ENCODE results near the gene PCP2. TPM values are rescaled to one million over a fixed set of nuclear protein-coding genes. Genes with fewer than 3 reads are reported as not detected.

Gene PCP2
- total RNA-seq, 1 experiment from 2014 or later = not detected

DNA sequence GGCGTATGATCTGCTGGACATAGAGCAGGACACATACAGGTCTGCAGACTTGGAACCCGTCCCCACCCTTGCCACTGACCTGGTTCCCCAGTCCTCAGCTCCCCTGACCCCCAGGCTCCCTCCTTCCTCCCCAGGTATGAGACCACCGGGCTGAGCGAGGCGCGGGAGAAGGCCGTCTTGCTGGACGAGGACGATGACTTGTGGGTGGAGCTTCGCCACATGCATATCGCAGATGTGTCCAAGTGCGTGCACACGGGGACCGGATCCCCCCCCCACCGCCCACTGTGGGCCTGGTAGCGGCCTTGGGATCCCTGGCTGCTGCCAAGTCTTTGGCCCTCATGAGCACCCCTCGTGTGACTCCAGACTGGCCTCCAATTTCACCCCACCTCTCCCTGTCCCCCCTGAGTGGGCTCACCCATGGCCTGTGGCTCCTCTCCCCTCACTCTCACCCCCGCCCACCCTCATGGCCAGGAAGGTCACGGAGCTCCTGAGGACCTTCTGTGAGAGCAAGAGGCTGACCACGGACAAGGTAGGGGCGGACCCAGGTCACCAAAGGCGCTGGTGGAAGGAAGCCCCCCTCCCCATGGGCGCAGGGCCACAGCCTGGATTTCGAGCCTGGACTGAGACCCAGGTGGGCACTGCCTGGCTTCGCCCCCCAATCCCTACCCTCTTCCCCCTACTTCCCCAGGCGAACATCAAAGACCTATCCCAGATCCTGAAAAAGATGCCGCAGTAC, 8.9 kb upstream of the PCP2 start:
- TF ChIP-seq, protein P1, sequence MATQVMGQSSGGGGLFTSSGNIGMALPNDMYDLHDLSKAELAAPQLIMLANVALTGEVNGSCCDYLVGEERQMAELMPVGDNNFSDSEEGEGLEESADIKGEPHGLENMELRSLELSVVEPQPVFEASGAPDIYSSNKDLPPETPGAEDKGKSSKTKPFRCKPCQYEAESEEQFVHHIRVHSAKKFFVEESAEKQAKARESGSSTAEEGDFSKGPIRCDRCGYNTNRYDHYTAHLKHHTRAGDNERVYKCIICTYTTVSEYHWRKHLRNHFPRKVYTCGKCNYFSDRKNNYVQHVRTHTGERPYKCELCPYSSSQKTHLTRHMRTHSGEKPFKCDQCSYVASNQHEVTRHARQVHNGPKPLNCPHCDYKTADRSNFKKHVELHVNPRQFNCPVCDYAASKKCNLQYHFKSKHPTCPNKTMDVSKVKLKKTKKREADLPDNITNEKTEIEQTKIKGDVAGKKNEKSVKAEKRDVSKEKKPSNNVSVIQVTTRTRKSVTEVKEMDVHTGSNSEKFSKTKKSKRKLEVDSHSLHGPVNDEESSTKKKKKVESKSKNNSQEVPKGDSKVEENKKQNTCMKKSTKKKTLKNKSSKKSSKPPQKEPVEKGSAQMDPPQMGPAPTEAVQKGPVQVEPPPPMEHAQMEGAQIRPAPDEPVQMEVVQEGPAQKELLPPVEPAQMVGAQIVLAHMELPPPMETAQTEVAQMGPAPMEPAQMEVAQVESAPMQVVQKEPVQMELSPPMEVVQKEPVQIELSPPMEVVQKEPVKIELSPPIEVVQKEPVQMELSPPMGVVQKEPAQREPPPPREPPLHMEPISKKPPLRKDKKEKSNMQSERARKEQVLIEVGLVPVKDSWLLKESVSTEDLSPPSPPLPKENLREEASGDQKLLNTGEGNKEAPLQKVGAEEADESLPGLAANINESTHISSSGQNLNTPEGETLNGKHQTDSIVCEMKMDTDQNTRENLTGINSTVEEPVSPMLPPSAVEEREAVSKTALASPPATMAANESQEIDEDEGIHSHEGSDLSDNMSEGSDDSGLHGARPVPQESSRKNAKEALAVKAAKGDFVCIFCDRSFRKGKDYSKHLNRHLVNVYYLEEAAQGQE (IDR thresholded peaks at IDR 0.05; ENCODE audit: insufficient read depth in 1 of 2, low read depth in 2 of 2, low read length in 1 of 2) = no peak
- TF ChIP-seq TCF7L2 (IDR thresholded peaks at IDR 0.05; ENCODE audit: low read depth, low read length) (no peak), POLR2AphosphoS5 (IDR thresholded peaks at IDR 0.05; ENCODE audit: low read depth, low read length) (no peak), SIN3A (IDR thresholded peaks at IDR 0.05; ENCODE audit: borderline replicate concordance, insufficient read depth, low read depth, low read length) (no peak)
- TF ChIP-seq, protein P2, sequence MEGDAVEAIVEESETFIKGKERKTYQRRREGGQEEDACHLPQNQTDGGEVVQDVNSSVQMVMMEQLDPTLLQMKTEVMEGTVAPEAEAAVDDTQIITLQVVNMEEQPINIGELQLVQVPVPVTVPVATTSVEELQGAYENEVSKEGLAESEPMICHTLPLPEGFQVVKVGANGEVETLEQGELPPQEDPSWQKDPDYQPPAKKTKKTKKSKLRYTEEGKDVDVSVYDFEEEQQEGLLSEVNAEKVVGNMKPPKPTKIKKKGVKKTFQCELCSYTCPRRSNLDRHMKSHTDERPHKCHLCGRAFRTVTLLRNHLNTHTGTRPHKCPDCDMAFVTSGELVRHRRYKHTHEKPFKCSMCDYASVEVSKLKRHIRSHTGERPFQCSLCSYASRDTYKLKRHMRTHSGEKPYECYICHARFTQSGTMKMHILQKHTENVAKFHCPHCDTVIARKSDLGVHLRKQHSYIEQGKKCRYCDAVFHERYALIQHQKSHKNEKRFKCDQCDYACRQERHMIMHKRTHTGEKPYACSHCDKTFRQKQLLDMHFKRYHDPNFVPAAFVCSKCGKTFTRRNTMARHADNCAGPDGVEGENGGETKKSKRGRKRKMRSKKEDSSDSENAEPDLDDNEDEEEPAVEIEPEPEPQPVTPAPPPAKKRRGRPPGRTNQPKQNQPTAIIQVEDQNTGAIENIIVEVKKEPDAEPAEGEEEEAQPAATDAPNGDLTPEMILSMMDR (IDR thresholded peaks at IDR 0.05) = no peak
- no peaks in the 10 kb centered on the region for H3K27me3 ChIP-seq (ENCODE audit: control insufficient read depth, insufficient read depth, low read length)
- no peak overlapping the region for H3K4me3 ChIP-seq (ENCODE audit: low read depth in 2 of 2, low read length in 2 of 2)
- no peak overlapping the region for H3K27ac ChIP-seq (ENCODE audit: low read length)
- in situ Hi-C loops (cut with HindIII; ENCODE audit: low pct_unique_long_range_greater_than_20kb, low sequenced_read_pairs) (no loop called here), intact Hi-C loops (cut with micrococcal nuclease; ENCODE audit: unreplicated experiment) (no loop called here)
- no TSS peak for BruUV-seq (replicated peaks)
- no peaks in the 10 kb centered on the region for H3K4me1 ChIP-seq (ENCODE audit: control insufficient read depth, insufficient read depth, low read length)
- no peaks in the 10 kb centered on the region for H3K36me3 ChIP-seq (ENCODE audit: control insufficient read depth, insufficient read depth, low read length)
- ChIA-PET POLR2A (no interaction called here), CTCF (no interaction called here)
- no peak for DNase-seq (ENCODE audit: low read depth, low spot score)
- ATAC-seq = no peak
- no peaks in the 10 kb centered on the region for H3K9me3 ChIP-seq (ENCODE audit: control insufficient read depth, insufficient read depth, low read depth, low read length)

DNA sequence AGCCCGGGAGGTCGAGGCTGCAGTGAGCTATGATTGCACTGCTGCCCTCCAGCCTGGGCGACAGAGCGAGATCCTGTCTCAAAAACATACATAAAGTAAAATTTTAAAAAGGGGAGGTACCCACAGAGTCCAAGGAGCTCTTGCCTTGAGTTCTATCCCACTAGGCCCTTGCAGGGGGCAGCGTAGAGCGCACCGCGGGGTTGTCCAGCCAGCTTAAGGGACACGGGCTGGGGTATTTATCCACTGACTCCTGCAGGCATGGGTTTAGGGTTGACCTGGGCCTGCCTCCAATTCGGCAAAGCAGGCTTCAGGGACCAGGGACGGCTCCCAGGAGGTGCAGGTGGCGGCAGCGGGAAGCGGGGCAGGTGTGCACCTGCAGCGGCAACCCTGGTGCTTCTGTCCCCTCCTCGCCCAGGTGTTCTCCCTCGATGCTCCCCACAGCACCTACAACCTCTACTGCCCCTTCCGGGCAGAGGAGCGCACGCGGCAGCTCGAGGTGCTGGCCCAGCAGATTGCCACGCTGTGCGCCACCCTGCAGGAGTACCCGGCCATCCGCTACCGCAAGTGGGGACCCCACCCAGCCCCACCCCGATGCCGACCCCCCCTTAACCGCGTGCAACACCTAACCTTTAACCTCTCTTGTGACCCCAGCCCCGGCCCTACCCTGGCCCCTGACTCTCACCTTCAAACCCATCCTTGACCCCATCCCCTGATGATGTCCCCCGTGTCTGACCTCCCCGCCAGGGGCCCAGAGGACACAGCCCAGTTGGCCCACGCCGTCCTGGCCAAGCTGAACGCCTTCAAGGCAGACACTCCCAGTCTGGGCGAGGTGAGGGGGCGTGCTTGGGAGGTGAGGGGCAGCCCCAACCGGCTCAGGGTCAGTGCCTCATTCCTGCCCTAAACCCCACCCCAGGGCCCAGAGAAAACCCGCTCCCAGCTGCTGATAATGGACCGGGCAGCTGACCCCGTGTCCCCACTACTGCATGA, 8.1 kb upstream of the PCP2 start:
- in situ Hi-C loops (cut with HindIII; ENCODE audit: low pct_unique_long_range_greater_than_20kb, low sequenced_read_pairs) = no loop called here
- H3K9me3 ChIP-seq (ENCODE audit: control insufficient read depth, insufficient read depth, low read depth, low read length) = no peaks in the 10 kb centered on the region
- no peaks in the 10 kb centered on the region for H3K36me3 ChIP-seq (ENCODE audit: control insufficient read depth, insufficient read depth, low read length)
- POLR2A ChIA-PET = no interaction called here
- H3K27me3 ChIP-seq (ENCODE audit: control insufficient read depth, insufficient read depth, low read length) = no peaks in the 10 kb centered on the region
- ATAC-seq = no peak
- no peak overlapping the region for H3K27ac ChIP-seq (ENCODE audit: low read length)
- BruUV-seq (replicated peaks) = no TSS peak
- intact Hi-C loops (cut with micrococcal nuclease; ENCODE audit: unreplicated experiment) = no loop called here
- H3K4me1 ChIP-seq (ENCODE audit: control insufficient read depth, insufficient read depth, low read length) = no peaks in the 10 kb centered on the region
- CTCF ChIA-PET = interaction anchor here (0.7 kb wide), 1 partner anchor 73 kb away, joined by 3 read pairs; no protein-coding TSS in a partner anchor
- no peak for DNase-seq (ENCODE audit: low read depth, low spot score)
- TF ChIP-seq, protein P2 (IDR thresholded peaks at IDR 0.05) = no peak
- TF ChIP-seq POLR2AphosphoS5 (IDR thresholded peaks at IDR 0.05; ENCODE audit: low read depth, low read length) = no peak
- TF ChIP-seq SIN3A (IDR thresholded peaks at IDR 0.05; ENCODE audit: borderline replicate concordance, insufficient read depth, low read depth, low read length) = no peak
- TF ChIP-seq, protein P1 (IDR thresholded peaks at IDR 0.05; ENCODE audit: insufficient read depth in 1 of 2, low read depth in 2 of 2, low read length in 1 of 2) = no peak
- TF ChIP-seq TCF7L2 (IDR thresholded peaks at IDR 0.05; ENCODE audit: low read depth, low read length) = no peak
- H3K4me3 ChIP-seq (ENCODE audit: low read depth in 2 of 2, low read length in 2 of 2) = no peak overlapping the region
